ENCODE measurements around the gene SLC9A3. TPM values are rescaled to one million over a fixed set of nuclear protein-coding genes. Genes with fewer than 3 reads are reported as not detected.

Gene SLC9A3
- total and polyA plus RNA-seq, 2 experiments from 2014 or later: 1.2 to 1.7 TPM

- TF ChIP-seq EZH2phosphoT487 (IDR thresholded peaks at IDR 0.05; ENCODE audit: insufficient read depth, low read depth) (no peak), EZH2 (IDR thresholded peaks at IDR 0.05; ENCODE audit: insufficient read depth, poor library complexity, severe bottlenecking) (no peak)
- no peak overlapping the region for H3K9ac ChIP-seq
- DNase-seq: no peak
- peaks cover 27% of the 10 kb centered on the region for H3K27me3 ChIP-seq (replicated peaks; ENCODE audit: insufficient read depth)
- in situ Hi-C loops (cut with MboI): no loop called here
- no peaks in the 10 kb centered on the region for H3K4me1 ChIP-seq (ENCODE audit: insufficient read depth)
- no peaks in the 10 kb centered on the region for H3K9me2 ChIP-seq (ENCODE audit: insufficient read depth)
- 42 to 64% methylated on average over 12 to 16 of the region's 18 CpGs for WGBS, 2 experiments (ENCODE audit: low coverage in 1 of 2, low lambda C conversion rate in 2 of 2, missing lambda C conversion rate in 2 of 2)
- H3K9me3 ChIP-seq (ENCODE audit: low read depth): no peaks in the 10 kb centered on the region
- H3K4me2 ChIP-seq (ENCODE audit: unreplicated experiment): no peak overlapping the region
- no peaks in the 10 kb centered on the region for H3K36me3 ChIP-seq (ENCODE audit: low read depth)
- H3K4me3 ChIP-seq: no peak overlapping the region
- H3K27ac ChIP-seq: no peak overlapping the region
- H2AFZ ChIP-seq: no peak overlapping the region
- H4K20me1 ChIP-seq (ENCODE audit: insufficient read depth): no peaks in the 10 kb centered on the region
- no peaks in the 10 kb centered on the region for H3F3A ChIP-seq (ENCODE audit: insufficient read depth)
- H3K79me2 ChIP-seq (ENCODE audit: insufficient read depth): no peaks in the 10 kb centered on the region
Observed at GRCh38 chr5:478982-479535, 45.2 kb downstream of the SLC9A3 start.

GRCh38 chr5:478369-478981 lies 45.8 kb downstream of the SLC9A3 start:
- Histone ChIP-seq H3K36me3 (ENCODE audit: low read depth) (no peaks in the 10 kb centered on the region), H3K4me1 (ENCODE audit: insufficient read depth) (no peaks in the 10 kb centered on the region), H3K4me3 (no peak overlapping the region), H2AFZ (no peak overlapping the region), H3K4me2 (ENCODE audit: unreplicated experiment) (no peak overlapping the region), H3K9ac (no peak overlapping the region), H3K9me2 (ENCODE audit: insufficient read depth) (no peaks in the 10 kb centered on the region), H3K27ac (no peak overlapping the region), H3K27me3 (replicated peaks; ENCODE audit: insufficient read depth) (peaks cover 27% of the 10 kb centered on the region), H3F3A (ENCODE audit: insufficient read depth) (no peaks in the 10 kb centered on the region), H3K79me2 (ENCODE audit: insufficient read depth) (no peaks in the 10 kb centered on the region), H4K20me1 (ENCODE audit: insufficient read depth) (no peaks in the 10 kb centered on the region), H3K9me3 (ENCODE audit: low read depth) (no peaks in the 10 kb centered on the region)
- in situ Hi-C loops (cut with MboI): no loop called here
- TF ChIP-seq EZH2 (IDR thresholded peaks at IDR 0.05; ENCODE audit: insufficient read depth, poor library complexity, severe bottlenecking) (no peak), EZH2phosphoT487 (IDR thresholded peaks at IDR 0.05; ENCODE audit: insufficient read depth, low read depth) (no peak)
- 47 to 61% methylated on average over 10 to 14 of the region's 18 CpGs for WGBS, 2 experiments (ENCODE audit: low coverage in 1 of 2, low lambda C conversion rate in 2 of 2, missing lambda C conversion rate in 2 of 2)
- DNase-seq: no peak

- no peak overlapping the region for H3K9ac ChIP-seq
- in situ Hi-C loops (cut with MboI): no loop called here
- no peaks in the 10 kb centered on the region for H3K4me1 ChIP-seq (ENCODE audit: insufficient read depth)
- peaks cover 27% of the 10 kb centered on the region for H3K27me3 ChIP-seq (replicated peaks; ENCODE audit: insufficient read depth)
- H3K4me3 ChIP-seq: no peak overlapping the region
- H3K27ac ChIP-seq: no peak overlapping the region
- H3K79me2 ChIP-seq (ENCODE audit: insufficient read depth): no peaks in the 10 kb centered on the region
- no peaks in the 10 kb centered on the region for H4K20me1 ChIP-seq (ENCODE audit: insufficient read depth)
- H3K4me2 ChIP-seq (ENCODE audit: unreplicated experiment): no peak overlapping the region
- no peak for TF ChIP-seq EZH2 (IDR thresholded peaks at IDR 0.05; ENCODE audit: insufficient read depth, poor library complexity, severe bottlenecking)
- TF ChIP-seq EZH2phosphoT487 (IDR thresholded peaks at IDR 0.05; ENCODE audit: insufficient read depth, low read depth): no peak
- no peaks in the 10 kb centered on the region for H3K36me3 ChIP-seq (ENCODE audit: low read depth)
- no peaks in the 10 kb centered on the region for H3K9me2 ChIP-seq (ENCODE audit: insufficient read depth)
- H2AFZ ChIP-seq: no peak overlapping the region
- no peaks in the 10 kb centered on the region for H3K9me3 ChIP-seq (ENCODE audit: low read depth)
- no peaks in the 10 kb centered on the region for H3F3A ChIP-seq (ENCODE audit: insufficient read depth)
- DNase-seq: no peak
- WGBS, 2 experiments (ENCODE audit: low coverage in 1 of 2, low lambda C conversion rate in 2 of 2, missing lambda C conversion rate in 2 of 2): 76 to 78% methylated on average over 12 of the region's 13 CpGs
Observed at GRCh38 chr5:477871-478270, 46.4 kb downstream of the SLC9A3 start.

GRCh38 chr5:477247-477646 lies 47.0 kb downstream of the SLC9A3 start:
- H3K27me3 ChIP-seq (replicated peaks; ENCODE audit: insufficient read depth): peaks cover 27% of the 10 kb centered on the region
- H3K9me3 ChIP-seq (ENCODE audit: low read depth): no peaks in the 10 kb centered on the region
- H3K27ac ChIP-seq: no peak overlapping the region
- in situ Hi-C loops (cut with MboI): no loop called here
- no peaks in the 10 kb centered on the region for H3K4me1 ChIP-seq (ENCODE audit: insufficient read depth)
- no peak overlapping the region for H3K4me3 ChIP-seq
- no peak overlapping the region for H3K9ac ChIP-seq
- DNase-seq: no peak
- WGBS, 2 experiments (ENCODE audit: low coverage in 1 of 2, low lambda C conversion rate in 2 of 2, missing lambda C conversion rate in 2 of 2): 75 to 76% methylated on average over 19 of the region's 19 CpGs
- H3K9me2 ChIP-seq (ENCODE audit: insufficient read depth): no peaks in the 10 kb centered on the region
- no peaks in the 10 kb centered on the region for H3K36me3 ChIP-seq (ENCODE audit: low read depth)
- no peaks in the 10 kb centered on the region for H3F3A ChIP-seq (ENCODE audit: insufficient read depth)
- no peaks in the 10 kb centered on the region for H4K20me1 ChIP-seq (ENCODE audit: insufficient read depth)
- no peak overlapping the region for H3K4me2 ChIP-seq (ENCODE audit: unreplicated experiment)
- TF ChIP-seq EZH2phosphoT487 (IDR thresholded peaks at IDR 0.05; ENCODE audit: insufficient read depth, low read depth) (no peak), EZH2 (IDR thresholded peaks at IDR 0.05; ENCODE audit: insufficient read depth, poor library complexity, severe bottlenecking) (no peak)
- peaks cover 5% of the 10 kb centered on the region; the same call in 1 of the 2 replicates for H3K79me2 ChIP-seq (ENCODE audit: insufficient read depth)
- H2AFZ ChIP-seq: no peak overlapping the region

Data from GM23248 (cell line).